ENCODE data around the gene CREB3L2.

The CREB3L2 gene

GRCh38 chr7:138002096-138002827, 376 bp upstream of the CREB3L2 start:
- Histone ChIP-seq H4K8ac (ENCODE audit: low read depth, low read length) (no peak overlapping the region), H3K23ac (ENCODE audit: low read length) (no peak overlapping the region), H2BK12ac (ENCODE audit: low read length) (no peak overlapping the region), H2BK5ac (ENCODE audit: low read depth, low read length, poor library complexity) (no peak overlapping the region), H3K9me3 (ENCODE audit: insufficient read depth, low read depth, low read length) (no peaks in the 10 kb centered on the region), H2BK120ac (ENCODE audit: insufficient read depth, low read length, poor library complexity) (no peak overlapping the region), H3K79me1 (ENCODE audit: low read length) (peaks cover 21% of the 10 kb centered on the region), H3K4me2 (ENCODE audit: low read length) (no peak overlapping the region), H3K36me3 (ENCODE audit: control insufficient read depth in 1 of 2, insufficient read depth in 2 of 2, low read length in 2 of 2) (peaks cover 0 to 2% of the 10 kb centered on the region in 2 experiments), H2AFZ (ENCODE audit: insufficient read depth, low read length, poor library complexity) (no peak overlapping the region), H2AK5ac (ENCODE audit: low read length) (no peak overlapping the region), H3K27me3 (ENCODE audit: insufficient read depth, low read length) (no peaks in the 10 kb centered on the region), H3K4me1 (ENCODE audit: control insufficient read depth in 1 of 2, insufficient read depth in 2 of 2, low read length in 2 of 2) (peaks cover 5 to 10% of the 10 kb centered on the region in 2 experiments), H3K79me2 (ENCODE audit: control insufficient read depth, insufficient read depth, low read length, poor library complexity) (peaks cover 23% of the 10 kb centered on the region), H3K4ac (ENCODE audit: low read depth, low read length) (no peak overlapping the region), H3K18ac (ENCODE audit: low read length) (no peak overlapping the region), H4K91ac (ENCODE audit: low read depth, low read length) (no peak overlapping the region), H3K9ac (ENCODE audit: low read length) (no peak overlapping the region), H3K27ac (ENCODE audit: low read depth, low read length) (no peak overlapping the region), H3K14ac (ENCODE audit: low read length) (no peak overlapping the region), H3K4me3 (ENCODE audit: low read depth, low read length) (peak overlapping the region; percentile 94), H4K12ac (ENCODE audit: low read depth, low read length) (no peak overlapping the region)
- peak; percentile 100 for DNase-seq
- WGBS (ENCODE audit: extremely low coverage, insufficient coverage, insufficient read length), result no CpG with 5 or more reads among the region's 28 CpGs

- Histone ChIP-seq H4K91ac (ENCODE audit: low read depth, low read length) (peak overlapping the region; percentile 59), H3K4me1 (ENCODE audit: control insufficient read depth in 1 of 2, insufficient read depth in 2 of 2, low read length in 2 of 2) (peaks cover 11 to 12% of the 10 kb centered on the region in 2 experiments), H3K9me3 (ENCODE audit: insufficient read depth, low read depth, low read length) (no peaks in the 10 kb centered on the region), H4K8ac (ENCODE audit: low read depth, low read length) (peak overlapping the region; percentile 53), H2BK5ac (ENCODE audit: low read depth, low read length, poor library complexity) (peak overlapping the region; percentile 82), H2AK5ac (ENCODE audit: low read length) (peak overlapping the region; percentile 81), H3K4me3 (ENCODE audit: low read depth, low read length) (peak overlapping the region; percentile 63), H4K12ac (ENCODE audit: low read depth, low read length) (no peak overlapping the region), H2AFZ (ENCODE audit: insufficient read depth, low read length, poor library complexity) (peak overlapping the region; percentile 59), H3K9ac (ENCODE audit: low read length) (peak overlapping the region; percentile 14), H3K79me2 (ENCODE audit: control insufficient read depth, insufficient read depth, low read length, poor library complexity) (peaks cover 27% of the 10 kb centered on the region), H3K18ac (ENCODE audit: low read length) (peak overlapping the region; percentile 75), H3K27me3 (ENCODE audit: insufficient read depth, low read length) (no peaks in the 10 kb centered on the region), H3K14ac (ENCODE audit: low read length) (peak overlapping the region; percentile 45), H3K79me1 (ENCODE audit: low read length) (peaks cover 17% of the 10 kb centered on the region), H3K23ac (ENCODE audit: low read length) (peak overlapping the region; percentile 38), H2BK12ac (ENCODE audit: low read length) (peak overlapping the region; percentile 45), H2BK120ac (ENCODE audit: insufficient read depth, low read length, poor library complexity) (peak overlapping the region; percentile 63), H3K4ac (ENCODE audit: low read depth, low read length) (peak overlapping the region; percentile 99), H3K4me2 (ENCODE audit: low read length) (peak overlapping the region; percentile 74), H3K36me3 (ENCODE audit: control insufficient read depth in 1 of 2, insufficient read depth in 2 of 2, low read length in 2 of 2) (peaks cover 2 to 5% of the 10 kb centered on the region in 2 experiments), H3K27ac (ENCODE audit: low read depth, low read length) (peak overlapping the region; percentile 46)
- no CpG with 5 or more reads among the region's 7 CpGs for WGBS (ENCODE audit: extremely low coverage, insufficient coverage, insufficient read length)
- peak; percentile 82 to 92 for DNase-seq
Measured at GRCh38 chr7:138000081-138000701, 1.7 kb downstream of the CREB3L2 start.

- peak overlapping the region; percentile 82 for H2BK5ac ChIP-seq (ENCODE audit: low read depth, low read length, poor library complexity)
- peaks cover 27% of the 10 kb centered on the region for H3K79me2 ChIP-seq (ENCODE audit: control insufficient read depth, insufficient read depth, low read length, poor library complexity)
- H3K4ac ChIP-seq (ENCODE audit: low read depth, low read length), result peak overlapping the region; percentile 99
- peak overlapping the region; percentile 63 for H3K4me3 ChIP-seq (ENCODE audit: low read depth, low read length)
- H4K8ac ChIP-seq (ENCODE audit: low read depth, low read length), result peak overlapping the region; percentile 53
- H2AK5ac ChIP-seq (ENCODE audit: low read length), result peak overlapping the region; percentile 81
- H2BK12ac ChIP-seq (ENCODE audit: low read length), result peak overlapping the region; percentile 45
- H3K27ac ChIP-seq (ENCODE audit: low read depth, low read length), result peak overlapping the region; percentile 46
- peak overlapping the region; percentile 74 for H3K4me2 ChIP-seq (ENCODE audit: low read length)
- no peak overlapping the region for H4K12ac ChIP-seq (ENCODE audit: low read depth, low read length)
- WGBS (ENCODE audit: extremely low coverage, insufficient coverage, insufficient read length), result no CpG with 5 or more reads among the region's 4 CpGs
- no peaks in the 10 kb centered on the region for H3K27me3 ChIP-seq (ENCODE audit: insufficient read depth, low read length)
- peak overlapping the region; percentile 75 for H3K18ac ChIP-seq (ENCODE audit: low read length)
- peak overlapping the region; percentile 59 for H4K91ac ChIP-seq (ENCODE audit: low read depth, low read length)
- peak overlapping the region; percentile 14 for H2AFZ ChIP-seq (ENCODE audit: insufficient read depth, low read length, poor library complexity)
- H3K9ac ChIP-seq (ENCODE audit: low read length), result peak overlapping the region; percentile 14
- peaks cover 17% of the 10 kb centered on the region for H3K79me1 ChIP-seq (ENCODE audit: low read length)
- H3K14ac ChIP-seq (ENCODE audit: low read length), result peak overlapping the region; percentile 45
- peaks cover 2 to 5% of the 10 kb centered on the region in 2 experiments for H3K36me3 ChIP-seq (ENCODE audit: control insufficient read depth in 1 of 2, insufficient read depth in 2 of 2, low read length in 2 of 2)
- DNase-seq, result no peak
- H3K9me3 ChIP-seq (ENCODE audit: insufficient read depth, low read depth, low read length), result no peaks in the 10 kb centered on the region
- peaks cover 11 to 12% of the 10 kb centered on the region in 2 experiments for H3K4me1 ChIP-seq (ENCODE audit: control insufficient read depth in 1 of 2, insufficient read depth in 2 of 2, low read length in 2 of 2)
- H3K23ac ChIP-seq (ENCODE audit: low read length), result peak overlapping the region; percentile 38
- peak overlapping the region; percentile 63 for H2BK120ac ChIP-seq (ENCODE audit: insufficient read depth, low read length, poor library complexity)
Measured at GRCh38 chr7:137999496-138000080, 2.3 kb downstream of the CREB3L2 start.

- Histone ChIP-seq H3K14ac (ENCODE audit: low read length) (no peak overlapping the region), H2BK12ac (ENCODE audit: low read length) (no peak overlapping the region), H2BK120ac (ENCODE audit: insufficient read depth, low read length, poor library complexity) (no peak overlapping the region), H3K79me1 (ENCODE audit: low read length) (peaks cover 17% of the 10 kb centered on the region), H2AFZ (ENCODE audit: insufficient read depth, low read length, poor library complexity) (no peak overlapping the region), H3K4me1 (ENCODE audit: control insufficient read depth in 1 of 2, insufficient read depth in 2 of 2, low read length in 2 of 2) (peaks cover 15 to 16% of the 10 kb centered on the region in 2 experiments), H3K18ac (ENCODE audit: low read length) (no peak overlapping the region), H3K4me2 (ENCODE audit: low read length) (no peak overlapping the region), H3K4ac (ENCODE audit: low read depth, low read length) (peak overlapping the region; percentile 53), H3K27ac (ENCODE audit: low read depth, low read length) (no peak overlapping the region), H4K12ac (ENCODE audit: low read depth, low read length) (no peak overlapping the region), H3K36me3 (ENCODE audit: control insufficient read depth in 1 of 2, insufficient read depth in 2 of 2, low read length in 2 of 2) (peaks cover 4 to 9% of the 10 kb centered on the region in 2 experiments), H2BK5ac (ENCODE audit: low read depth, low read length, poor library complexity) (no peak overlapping the region), H3K23ac (ENCODE audit: low read length) (no peak overlapping the region), H3K79me2 (ENCODE audit: control insufficient read depth, insufficient read depth, low read length, poor library complexity) (peaks cover 35% of the 10 kb centered on the region), H4K91ac (ENCODE audit: low read depth, low read length) (no peak overlapping the region), H3K27me3 (ENCODE audit: insufficient read depth, low read length) (no peaks in the 10 kb centered on the region), H4K8ac (ENCODE audit: low read depth, low read length) (no peak overlapping the region), H3K9ac (ENCODE audit: low read length) (no peak overlapping the region), H2AK5ac (ENCODE audit: low read length) (no peak overlapping the region), H3K4me3 (ENCODE audit: low read depth, low read length) (no peak overlapping the region), H3K9me3 (ENCODE audit: insufficient read depth, low read depth, low read length) (no peaks in the 10 kb centered on the region)
- no CpG with 5 or more reads among the region's 1 CpG for WGBS (ENCODE audit: extremely low coverage, insufficient coverage, insufficient read length)
- no peak for DNase-seq
Measured at GRCh38 chr7:137998250-137998649, 3.6 kb downstream of the CREB3L2 start.
